CD4-positive, alpha-beta T cell treated with Interleukin-17A for 1 hour (primary cell): ENCODE results near the gene H2AZ2.
"Not testable (repeated sequence)": the region's sequence is repeated elsewhere in the genome, so short reads cannot be mapped to it uniquely, and the experiment has no call there.

Experiments
- DNase-seq: peaks from one replicate; pipeline ENCODE4 v3.0.0-alpha.2; 2020

Gene H2AZ2

DNA sequence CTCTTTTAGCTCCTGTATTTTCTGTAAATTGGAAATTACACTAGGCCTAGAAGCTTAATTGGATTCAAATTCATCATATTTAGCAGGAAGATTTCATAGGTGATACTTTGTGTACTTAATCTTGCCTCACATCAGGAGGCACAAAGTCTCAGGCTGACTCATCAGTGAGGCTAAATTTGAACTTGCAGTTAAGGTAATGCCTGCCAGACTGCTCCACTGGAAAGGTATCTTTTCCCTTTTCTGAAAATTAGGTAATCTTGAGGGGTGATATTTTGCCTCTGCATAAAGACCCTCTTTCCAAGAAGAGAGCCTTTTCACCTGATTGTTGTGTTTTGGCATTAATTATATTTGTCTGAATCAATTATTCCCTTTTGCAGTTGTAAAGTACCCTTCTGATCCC is 36.8 kb downstream of the H2AZ2 start:
- DNase-seq = no peak

DNA sequence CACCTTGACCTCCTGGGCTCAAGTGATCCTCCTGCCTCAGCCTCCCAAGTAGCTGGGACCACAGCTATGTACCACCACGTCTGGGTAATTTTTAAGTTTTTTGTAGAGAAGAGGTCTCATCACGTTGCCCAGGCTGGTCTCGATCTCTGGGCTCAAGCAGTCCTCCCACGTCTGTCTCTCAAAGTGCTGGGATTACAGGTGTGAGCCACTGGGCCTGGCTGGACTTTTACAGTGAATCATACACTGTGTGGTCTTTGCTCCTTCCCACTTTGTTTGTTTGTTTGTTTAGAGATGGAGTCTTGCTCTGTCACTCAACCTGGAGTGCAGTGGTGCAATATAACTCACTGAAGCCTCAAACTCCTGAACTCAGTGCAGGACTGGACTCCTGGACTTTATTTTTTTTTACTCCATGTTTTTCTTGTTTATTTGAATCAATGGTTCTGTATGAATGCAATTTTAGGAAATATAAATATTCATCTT is 38.9 kb downstream of the H2AZ2 start:
- DNase-seq = no peak

DNA sequence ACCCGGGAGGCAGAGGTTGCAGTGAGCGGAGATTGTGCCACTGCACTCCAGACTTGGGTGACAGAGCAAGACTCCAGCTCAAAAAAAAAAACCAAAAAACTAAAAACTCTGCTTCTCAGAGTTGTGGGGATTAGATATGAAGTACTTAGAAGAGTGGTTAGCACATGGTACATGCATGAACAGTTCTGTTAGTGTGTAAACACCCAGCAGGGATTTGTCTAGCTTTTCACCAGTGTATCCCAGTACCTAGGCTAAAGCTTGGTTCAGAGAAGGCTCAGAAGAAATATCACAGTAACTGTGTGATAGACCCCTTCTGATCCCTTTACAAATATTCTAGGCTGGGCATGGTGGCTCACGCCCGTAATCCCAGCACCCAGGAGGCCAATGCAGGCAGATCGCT is 41.9 kb downstream of the H2AZ2 start:
- DNase-seq = no peak

DNA sequence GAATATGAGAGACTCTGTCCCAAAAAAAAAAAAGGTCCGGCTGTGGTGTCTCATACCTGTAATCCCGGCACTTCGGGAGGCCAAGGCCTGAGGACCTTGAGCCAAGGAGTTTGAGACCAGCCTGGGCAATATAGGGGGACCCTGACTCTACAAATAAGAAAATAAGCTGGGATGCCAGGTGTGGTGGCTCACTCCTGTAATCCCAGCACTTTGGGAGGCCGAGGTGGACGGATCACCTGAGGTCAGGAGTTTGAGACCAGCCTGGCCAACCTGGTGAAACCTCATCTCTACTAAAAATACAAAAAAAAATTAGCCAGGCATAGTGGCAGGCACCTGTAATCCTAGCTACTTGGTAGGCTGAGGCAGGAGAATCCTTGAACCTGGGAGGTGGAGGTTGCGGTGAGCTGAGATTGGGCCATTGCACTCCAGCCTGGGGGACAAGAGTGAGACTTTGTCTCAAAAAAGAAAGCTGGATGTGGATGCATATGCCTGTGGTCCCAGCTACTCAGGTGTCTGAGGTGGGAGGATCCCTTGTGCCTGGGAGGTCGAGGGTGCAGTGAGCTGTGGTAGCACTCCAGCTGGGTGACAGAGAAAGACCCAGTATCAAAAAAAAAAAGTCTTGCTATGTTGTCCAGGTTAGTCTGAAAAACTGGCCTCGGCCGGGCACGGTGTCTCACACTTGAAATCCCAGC is 43.9 kb downstream of the H2AZ2 start:
- not testable (repeated sequence) for DNase-seq

DNA sequence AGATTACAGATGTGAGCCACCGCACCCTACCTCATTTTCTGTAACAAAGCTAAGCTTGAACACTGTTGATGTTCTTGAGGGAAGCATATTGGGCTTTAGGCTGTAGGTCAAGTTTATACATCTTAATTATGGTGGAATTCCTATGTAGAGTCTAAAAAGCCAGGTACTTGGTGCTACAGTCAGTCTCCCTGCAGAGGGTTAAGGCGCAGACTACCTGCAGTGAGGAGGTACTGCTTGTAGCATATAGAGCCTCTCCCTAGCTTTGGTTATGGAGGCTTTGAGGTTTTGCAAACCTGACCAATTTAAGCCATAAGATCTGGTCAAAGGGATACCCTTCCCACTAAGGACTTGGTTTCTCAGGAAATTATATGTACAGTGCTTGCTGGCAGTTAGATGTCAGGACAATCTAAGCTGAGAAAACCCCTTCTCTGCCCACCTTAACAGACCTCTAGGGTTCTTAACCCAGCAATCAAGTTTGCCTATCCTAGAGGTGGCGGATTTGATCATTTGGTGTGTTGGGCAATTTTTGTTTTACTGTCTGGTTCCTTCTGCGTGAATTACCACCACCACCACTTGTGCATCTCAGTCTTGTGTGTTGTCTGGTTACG is 45.4 kb downstream of the H2AZ2 start:
- DNase-seq = no peak

- DNase-seq = no peak
Observed at GRCh38 chr7:44801890-44802289, 46.0 kb downstream of the H2AZ2 start.

- no peak for DNase-seq
Observed at GRCh38 chr7:44799939-44800338, 47.9 kb downstream of the H2AZ2 start.

DNA sequence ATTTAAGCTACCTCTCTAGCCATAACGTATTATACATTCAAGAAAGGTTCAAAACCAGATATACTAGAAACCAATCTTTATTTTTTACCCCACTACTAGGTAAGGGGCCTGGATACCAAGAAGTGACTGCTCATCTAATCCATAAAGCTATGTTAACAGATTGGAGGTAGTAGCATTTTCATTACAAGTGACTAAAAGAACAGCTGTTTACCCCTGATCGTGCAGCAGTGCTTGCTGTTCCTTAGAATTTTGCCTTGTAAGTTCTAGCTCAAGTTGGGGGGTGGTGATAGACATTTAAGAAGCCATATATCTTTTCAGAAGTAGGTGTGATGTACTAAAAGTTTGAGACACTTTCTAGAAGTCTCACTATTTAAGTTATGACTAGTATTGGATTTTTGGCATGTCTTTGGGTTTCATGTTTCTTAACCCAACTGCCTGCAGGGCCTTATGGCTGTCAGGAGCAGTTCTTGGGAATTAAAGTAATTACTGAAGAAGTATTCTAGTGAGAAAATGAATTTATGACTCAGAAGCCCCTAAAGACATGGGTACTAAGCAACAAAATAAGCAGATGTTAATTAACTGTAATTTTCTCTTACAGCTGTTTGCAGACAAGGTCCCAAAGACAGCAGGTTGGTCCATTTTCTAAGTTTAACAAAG is 49.1 kb downstream of the H2AZ2 start:
- DNase-seq = no peak

GRCh38 chr7:44797329-44798258 is 50.3 kb downstream of the H2AZ2 start:
- peak; percentile 91 for DNase-seq

GRCh38 chr7:44796504-44797328 is 51.2 kb downstream of the H2AZ2 start, which contains the start of gene PPIA:
Gene PPIA (plus strand): TSS chr7:44796681. CDS start chr7:44796725, 44 bp downstream.
- peak; percentile 99 for DNase-seq

DNA sequence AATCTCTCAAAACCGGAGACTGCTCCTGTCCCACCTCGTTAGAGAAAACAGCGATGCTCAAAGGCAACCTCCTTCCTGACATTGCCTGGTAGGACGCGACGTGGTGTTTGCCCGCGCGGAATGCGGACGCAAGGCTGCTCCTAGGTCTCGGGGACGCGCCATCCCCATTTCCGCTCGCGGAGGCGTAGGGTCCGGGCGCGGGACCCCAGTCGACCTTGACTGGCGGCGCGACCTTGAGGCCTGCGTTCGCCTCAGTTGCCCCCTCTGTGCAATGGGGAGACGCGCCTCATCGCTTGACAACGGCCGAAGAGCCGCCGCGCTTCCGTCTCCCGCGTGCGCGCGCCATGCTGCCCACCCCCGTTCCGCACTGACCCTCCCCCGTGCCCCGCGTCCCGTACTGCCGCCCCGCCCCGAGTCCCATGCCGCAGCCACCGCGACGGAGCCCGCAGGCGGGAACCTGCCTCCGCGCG is 51.8 kb downstream of the H2AZ2 start:
- DNase-seq = no peak

DNA sequence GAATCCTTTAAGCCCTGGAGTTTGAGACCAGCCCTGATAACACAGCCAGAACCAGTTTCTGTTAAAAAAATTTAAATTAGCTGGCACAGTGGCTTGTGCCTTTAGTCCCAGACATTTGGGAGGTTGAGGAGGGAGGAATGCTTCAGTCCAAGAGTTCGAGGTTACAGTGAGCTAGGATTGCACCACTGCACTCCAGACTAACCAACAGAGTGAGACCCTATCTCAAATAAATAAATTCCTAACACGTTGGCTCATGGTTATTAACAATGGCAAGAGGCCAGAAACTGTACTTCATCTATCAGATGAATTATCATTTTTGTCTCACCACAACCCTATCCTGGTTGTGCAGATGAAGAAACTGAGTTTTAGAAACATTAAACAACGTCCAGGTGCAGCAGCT is 53.6 kb downstream of the H2AZ2 start:
- no peak for DNase-seq

DNA sequence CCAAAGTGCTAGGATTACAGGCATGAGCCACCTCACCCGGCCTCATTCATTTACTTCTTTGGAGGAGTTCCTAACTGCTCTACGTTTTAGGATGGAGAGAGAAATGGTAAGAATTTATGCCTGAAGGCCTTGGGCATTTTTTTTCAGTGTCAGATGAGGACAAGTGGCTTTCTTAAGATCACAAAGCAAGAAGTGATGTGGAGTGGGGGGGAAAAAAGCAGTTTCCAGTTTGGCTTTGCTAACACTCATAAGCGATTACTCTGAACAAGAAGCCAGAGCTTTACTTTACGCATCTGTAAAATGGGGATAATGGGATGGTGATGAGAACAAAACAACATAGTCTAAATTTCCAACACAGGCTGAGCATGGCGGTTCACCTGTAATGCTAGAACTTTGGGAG is 54.0 kb downstream of the H2AZ2 start:
- no peak for DNase-seq

- no peak for DNase-seq
Observed at GRCh38 chr7:44791278-44792219, 56.3 kb downstream of the H2AZ2 start.

DNA sequence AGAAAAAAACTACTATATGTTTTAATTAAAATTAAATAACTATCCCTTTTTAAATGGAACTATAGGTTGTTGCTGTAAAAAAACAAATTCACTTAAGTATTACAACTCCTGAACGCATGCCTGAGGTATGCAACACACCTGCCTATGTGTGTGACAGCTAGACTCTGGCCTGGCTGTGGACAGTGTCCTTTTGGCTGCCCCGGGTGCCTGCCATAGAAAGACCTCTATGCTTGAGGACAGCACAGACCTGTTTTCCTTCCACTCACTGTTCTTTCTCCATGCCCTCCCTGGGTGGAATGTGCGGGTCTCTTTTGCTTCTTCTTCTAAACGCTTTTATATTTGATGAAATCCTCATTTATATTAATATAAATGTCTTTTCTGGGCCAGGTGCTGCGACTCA is 57.9 kb downstream of the H2AZ2 start:
- no peak for DNase-seq

- no peak for DNase-seq
Observed at GRCh38 chr7:44787762-44788161, 60.1 kb downstream of the H2AZ2 start.

GRCh38 chr7:44787041-44787440 is 60.8 kb downstream of the H2AZ2 start:
- DNase-seq = no peak

- not testable (repeated sequence) for DNase-seq
Observed at GRCh38 chr7:44785218-44785617, 62.7 kb downstream of the H2AZ2 start.

DNA sequence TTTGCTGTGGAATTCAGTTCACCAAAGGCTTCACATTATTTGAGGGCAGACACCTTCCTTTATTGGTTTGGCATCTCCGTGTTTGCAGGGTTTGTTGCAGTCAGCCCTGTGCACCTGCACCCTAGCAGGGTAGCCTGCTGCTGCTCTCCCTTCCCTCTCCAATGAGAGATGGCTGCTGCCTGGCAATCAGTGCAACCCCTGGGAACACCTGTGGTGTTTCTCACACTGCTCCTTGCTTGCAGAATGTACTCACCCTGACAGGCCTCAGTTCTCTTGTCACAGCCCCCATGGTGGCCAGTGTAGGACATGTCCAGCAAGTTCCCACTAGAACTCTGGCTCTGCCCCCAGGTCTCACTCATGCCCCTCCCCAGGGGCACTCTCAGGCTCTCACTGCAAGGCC is 63.5 kb downstream of the H2AZ2 start:
- no peak for DNase-seq

DNA sequence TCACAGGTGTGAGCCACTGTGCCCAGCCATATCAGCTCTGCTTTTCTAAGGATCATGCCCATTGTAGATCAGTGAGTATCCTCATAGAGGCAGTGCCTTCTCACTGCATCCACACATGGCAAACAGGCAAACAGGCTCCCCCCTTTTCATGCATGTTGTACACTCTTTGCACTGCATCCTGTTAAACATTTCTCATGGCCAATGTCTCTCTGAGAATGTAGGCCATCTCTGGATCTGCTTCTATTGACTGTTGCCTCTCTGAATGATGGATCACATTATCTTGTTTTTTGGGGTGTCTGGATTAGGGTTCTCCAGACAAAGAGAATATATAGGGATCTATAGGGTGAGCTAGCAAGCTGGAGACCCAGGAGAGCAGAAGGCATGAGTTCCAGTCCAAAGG is 64.5 kb downstream of the H2AZ2 start:
- no peak for DNase-seq

GRCh38 chr7:44782460-44782859 is 65.4 kb downstream of the H2AZ2 start:
- no peak for DNase-seq
